ENCODE results near the gene ZBTB2.
A peak's percentile ranks its signal among the peaks of the same experiment; 100 is the strongest.

Gene ZBTB2, protein sequence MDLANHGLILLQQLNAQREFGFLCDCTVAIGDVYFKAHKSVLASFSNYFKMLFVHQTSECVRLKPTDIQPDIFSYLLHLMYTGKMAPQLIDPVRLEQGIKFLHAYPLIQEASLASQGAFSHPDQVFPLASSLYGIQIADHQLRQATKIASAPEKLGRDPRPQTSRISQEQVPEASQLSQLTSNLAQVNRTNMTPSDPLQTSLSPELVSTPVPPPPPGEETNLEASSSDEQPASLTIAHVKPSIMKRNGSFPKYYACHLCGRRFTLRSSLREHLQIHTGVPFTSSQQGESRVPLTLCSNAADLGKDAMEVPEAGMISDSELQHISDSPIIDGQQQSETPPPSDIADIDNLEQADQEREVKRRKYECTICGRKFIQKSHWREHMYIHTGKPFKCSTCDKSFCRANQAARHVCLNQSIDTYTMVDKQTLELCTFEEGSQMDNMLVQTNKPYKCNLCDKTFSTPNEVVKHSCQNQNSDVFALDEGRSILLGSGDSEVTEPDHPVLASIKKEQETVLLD

DNA sequence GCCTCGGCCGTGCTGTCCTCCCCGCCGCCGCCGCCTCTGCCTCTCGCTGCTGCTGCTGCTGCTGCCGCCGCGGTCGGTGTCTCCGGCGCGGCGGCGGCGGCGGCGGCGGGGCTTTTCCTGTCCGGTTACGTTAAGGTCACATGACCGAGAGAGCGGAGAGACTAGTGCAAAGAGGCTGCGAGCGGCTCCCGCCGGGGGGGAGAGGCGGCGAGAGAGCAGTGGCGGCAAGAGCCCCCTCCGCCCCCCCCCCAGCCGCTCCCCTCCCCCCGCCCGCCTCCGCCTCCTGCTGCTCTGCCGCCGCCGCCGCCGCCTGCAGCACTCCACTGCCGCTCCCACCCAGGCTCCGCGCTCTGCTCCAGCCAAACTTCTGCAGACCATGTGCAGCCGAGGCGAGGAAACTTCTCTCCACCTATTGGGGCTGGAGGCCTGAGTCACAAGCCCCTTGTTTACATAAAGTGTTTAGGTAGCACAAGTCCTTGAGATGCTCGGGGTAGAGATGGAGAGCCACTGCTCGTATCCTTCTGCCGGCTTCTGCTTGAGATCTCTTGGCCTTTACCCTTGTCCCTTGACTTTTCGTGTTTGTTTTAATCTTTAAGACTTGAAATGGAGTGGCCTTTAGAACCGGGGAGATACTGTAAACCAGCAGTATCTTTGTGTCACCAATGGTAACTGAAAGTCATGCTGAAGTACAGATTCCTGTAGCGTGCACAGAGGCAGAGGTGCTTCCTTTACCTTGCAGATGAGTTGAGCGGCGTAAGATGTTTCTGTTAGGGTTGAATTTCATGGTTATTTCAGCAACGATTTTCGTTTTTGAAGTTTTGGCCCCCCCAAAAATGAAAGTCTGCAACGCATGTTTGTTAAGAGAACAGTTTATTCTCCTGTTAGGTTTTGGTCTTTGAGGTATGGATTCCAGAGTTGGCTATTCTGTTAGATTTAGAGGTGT lies at the start of gene ZBTB2:
Gene ZBTB2, minus strand, starts transcription at position 89 of the 943 bp plus-strand sequence. CDS start 17,922 bp downstream, outside the sequence.
- DNase-seq (ENCODE audit: low spot score), result peak; percentile 67

DNA sequence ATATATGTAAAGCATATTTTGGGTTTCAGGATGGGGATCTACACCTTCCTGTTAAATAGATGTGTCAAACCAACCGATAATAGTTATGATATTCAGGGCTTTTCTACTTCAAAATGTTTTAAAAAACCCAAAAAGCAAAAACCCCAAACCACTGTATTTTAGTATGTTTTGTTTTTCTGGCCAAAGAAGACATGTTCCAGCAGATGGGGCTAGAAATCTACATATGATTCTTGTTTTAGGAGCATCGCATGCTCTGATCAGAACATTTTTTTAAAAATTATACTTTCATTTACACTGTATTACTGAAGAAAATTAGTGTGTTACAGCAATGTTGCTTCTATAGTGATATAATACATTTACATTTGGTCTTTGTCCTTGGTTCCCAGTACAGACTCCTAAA lies 49.6 kb upstream of the ZBTB2 start:
- DNase-seq (ENCODE audit: low spot score), result no peak

DNA sequence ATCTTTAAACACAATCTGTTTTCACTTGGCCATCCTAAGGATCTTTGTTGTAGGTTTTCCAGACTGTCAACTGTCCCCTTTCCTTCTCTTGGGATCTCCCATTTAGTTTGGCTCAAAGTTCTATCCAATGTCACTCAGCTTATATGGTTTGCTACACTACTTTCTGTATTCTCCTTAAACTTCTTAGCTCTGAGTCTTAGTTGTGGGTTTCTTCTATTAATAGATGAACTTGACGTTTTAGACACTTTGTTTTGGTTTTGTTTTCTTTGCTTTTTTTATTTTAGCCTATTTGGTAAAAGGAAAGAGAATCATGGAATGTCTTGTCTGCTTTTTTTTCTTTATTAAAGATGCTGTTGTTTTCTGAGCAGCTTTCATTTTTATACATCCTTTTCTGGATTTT lies 49.1 kb upstream of the ZBTB2 start:
- no peak for DNase-seq (ENCODE audit: low spot score)

DNA sequence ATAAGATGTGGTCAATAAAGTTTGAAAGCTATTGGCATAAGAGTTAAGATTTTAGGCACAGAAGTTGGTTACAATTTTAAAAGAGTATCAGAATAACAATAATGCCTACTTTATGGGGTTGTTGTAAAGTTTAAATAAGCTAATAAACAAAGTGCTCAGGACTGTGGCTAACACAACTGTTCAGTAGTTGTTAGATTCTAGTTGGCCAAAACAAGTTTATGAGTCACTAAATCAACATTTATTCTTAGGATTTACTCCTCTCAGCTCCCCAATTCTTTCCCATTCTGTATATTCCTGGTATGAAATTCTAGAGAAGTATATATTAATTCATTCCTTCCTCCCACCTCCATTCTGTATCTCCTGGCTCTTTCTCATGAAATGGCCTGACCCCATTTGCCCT lies 46.0 kb upstream of the ZBTB2 start:
- DNase-seq (ENCODE audit: low spot score), result peak; percentile 27

DNA sequence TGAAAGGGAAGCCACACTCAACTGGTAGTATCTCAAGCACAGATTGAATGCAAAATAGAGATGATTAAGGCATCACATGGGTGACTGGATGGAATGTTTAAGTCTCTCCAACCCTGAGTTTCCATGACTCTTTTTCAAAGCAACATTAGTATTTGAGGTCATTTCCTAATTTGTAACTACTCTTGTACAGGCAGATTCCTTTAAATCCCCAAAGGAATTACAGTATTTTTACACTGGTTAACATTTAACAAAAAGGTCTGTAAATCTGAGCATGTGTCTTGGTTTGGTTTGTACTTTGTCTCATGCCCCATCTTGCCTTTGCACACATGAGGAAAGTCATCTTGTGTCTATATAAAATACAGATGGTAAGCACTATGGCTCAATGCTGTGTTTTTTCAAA lies 45.4 kb upstream of the ZBTB2 start:
- DNase-seq (ENCODE audit: low spot score), result no peak

DNA sequence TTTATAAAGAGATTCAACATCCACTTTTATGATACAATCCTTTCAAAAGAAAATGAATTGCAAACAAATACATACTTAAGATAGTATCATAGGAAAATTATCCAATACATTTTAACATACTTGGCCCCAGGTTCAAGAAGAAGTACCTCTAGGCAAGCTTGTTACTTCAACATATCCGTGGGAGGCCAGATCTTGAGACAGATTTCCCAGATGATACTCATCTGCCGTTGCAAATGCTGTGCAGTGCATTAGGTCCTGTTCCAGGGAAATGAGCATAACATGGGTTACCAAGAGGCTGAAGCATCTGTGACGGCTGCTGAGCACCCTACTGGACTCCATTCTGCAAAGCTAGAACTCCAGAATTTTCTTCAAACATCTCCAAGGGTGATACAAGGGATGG lies 44.9 kb upstream of the ZBTB2 start:
- no peak for DNase-seq (ENCODE audit: low spot score)

DNA sequence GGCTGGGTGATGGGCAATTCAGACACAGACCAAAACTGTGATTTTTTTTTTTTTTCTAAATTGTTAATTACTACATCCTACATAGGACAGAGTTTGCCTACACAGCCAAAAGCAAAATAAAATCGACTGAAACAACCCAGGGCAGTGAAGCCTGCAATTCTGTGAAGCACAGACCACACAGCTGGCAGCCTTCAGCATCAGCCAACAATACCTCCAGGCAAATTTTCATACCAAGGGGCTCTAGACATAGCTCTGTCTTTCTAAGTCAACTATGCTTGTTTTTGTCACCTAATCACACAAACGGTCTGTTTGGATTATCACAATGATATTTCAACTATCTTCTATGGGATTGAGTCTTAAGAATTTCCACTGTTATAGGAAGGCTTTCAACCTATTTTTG lies 43.0 kb upstream of the ZBTB2 start:
- DNase-seq (ENCODE audit: low spot score), result no peak

DNA sequence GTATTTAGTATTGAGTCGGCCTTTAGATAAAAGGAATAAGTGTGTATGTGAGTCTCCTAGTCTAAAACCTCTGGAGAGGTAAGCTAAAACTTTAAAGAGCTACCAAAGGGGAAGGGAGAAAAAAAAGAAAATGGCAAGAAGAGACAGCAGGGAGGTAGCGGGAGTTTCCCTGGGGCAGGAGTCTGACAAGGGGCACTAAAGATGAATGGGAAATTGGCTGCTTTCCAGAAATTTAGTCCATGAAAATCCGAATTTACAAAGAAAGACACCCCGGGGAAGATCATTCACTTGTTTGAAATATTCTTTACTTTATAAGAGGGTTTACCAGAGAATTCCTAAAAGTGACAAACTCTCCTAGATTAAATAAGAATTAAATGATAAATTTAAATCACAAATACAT lies 41.3 kb upstream of the ZBTB2 start:
- no peak for DNase-seq (ENCODE audit: low spot score)

DNA sequence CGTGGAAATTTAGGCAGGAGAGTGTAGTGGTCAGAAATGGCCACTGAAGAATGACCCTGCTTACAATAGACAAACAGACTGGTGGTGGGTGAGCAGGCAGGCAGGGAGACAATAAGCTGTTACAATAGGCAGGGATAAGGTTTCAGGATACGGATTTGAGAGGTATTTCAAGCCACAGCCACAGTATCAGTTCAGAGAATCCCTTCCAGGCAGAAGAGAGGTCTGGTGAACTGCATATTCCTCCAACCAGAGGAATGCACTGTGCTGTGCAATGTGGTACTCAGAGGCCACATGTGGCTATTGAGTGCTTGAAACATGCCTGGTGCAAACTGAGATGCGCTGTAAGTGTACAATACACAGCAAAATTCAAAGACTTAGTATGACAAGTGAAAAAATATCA lies 40.0 kb upstream of the ZBTB2 start:
- DNase-seq (ENCODE audit: low spot score), result no peak

DNA sequence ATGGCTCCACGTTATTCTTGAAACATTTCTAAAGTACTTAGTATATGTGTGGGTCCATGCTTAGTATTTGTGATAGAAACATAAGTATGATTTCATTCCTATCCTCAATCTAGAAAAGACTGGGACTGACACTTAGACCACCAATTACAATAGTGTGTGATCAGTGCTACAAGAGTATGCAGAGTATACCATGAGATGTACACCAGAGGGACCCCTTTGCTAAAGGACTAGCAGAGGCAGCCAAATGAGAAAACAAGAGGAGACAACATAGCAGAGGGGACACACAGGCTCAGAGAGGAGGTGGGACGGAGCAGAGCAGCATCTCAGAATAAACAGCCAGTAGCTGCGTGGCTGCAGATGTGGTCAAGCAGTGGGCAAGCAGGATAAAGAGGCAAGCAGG lies 39.5 kb upstream of the ZBTB2 start:
- no peak for DNase-seq (ENCODE audit: low spot score)

DNA sequence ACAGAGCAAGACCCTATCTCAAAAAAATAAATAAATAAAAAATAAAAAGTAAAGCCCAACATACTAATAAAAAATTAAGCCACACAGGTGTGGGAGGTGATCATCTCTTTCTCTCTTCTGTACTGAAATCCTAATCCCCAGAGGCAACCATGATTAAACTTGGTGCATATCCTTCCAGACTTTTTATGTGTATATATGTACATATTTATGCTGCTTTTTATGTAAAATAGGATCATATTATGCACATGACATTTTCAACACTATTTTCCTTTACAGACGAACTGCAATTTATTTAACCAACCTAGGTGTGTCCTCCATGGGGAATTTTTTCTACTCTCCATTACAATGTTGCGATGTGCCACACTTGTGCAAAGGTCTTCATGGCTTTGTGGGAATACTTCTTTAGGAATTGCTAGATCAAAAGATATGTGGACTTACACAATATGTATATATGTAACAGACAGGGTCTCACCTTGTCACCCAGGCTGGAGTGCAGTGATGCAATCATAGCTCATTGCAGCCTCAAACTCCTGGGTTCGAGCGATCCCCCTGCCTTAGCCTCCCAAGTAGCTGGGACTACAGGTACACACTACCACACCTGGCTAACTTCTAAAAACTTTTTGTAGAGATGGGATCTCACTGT lies 36.9 kb upstream of the ZBTB2 start:
- no peak for DNase-seq (ENCODE audit: low spot score)

DNA sequence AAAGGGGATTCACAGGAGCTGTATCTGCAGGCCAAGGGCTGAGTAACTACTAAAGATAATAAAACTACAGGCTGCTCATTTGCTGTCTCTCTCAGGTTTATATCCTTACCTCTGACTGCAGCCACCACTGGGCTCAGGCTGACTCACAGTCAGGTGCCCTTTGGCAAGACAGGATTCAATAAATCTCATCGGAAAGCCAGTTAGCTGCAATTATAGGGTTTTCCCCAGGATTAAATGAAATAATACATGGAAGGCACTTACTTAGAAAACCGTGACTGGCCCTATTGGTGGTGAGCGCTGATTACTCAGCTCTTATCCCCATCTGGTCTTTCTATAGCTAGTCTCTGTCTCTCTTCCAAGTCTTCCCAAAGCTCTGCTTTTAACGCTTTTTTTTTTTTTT lies 34.2 kb upstream of the ZBTB2 start:
- no peak for DNase-seq (ENCODE audit: low spot score)

DNA sequence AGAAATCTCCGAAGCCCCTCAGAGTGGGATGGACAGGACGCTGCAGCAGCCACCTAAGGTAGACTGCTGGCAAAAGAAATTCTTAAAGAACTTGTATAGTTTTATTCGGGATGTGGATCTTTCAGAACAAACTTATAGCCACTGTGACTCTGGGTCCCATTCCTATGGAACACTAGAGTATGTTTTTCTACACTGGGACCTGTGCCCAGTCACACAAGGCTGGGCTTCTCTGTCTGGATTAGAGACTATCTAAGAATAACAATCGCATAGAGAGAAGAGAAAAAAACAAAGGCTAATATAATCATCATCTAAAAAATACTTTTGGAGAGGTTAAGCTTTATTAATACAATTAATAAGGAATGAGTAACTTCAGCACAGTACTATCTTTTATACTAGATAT lies 31.6 kb upstream of the ZBTB2 start:
- no peak for DNase-seq (ENCODE audit: low spot score)

DNA sequence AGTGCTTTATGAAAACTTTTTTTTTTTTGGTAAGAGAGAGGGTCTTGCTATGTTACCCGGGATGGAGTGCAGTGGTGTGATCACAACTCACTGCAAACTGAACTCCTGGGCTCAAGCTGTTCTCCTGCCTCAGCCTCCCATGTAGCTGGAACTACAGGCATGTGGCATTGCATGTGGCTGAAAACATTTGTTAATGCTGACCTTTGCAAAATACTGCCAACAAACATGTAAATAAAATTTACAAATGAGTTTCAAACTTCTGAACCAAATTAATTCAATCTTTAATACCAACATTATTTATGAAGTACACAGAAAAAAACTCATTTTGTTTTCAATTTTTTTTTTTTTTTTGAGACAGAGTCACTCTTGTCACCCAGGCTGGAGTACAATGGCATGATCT lies 26.1 kb upstream of the ZBTB2 start:
- no peak for DNase-seq (ENCODE audit: low spot score)

DNA sequence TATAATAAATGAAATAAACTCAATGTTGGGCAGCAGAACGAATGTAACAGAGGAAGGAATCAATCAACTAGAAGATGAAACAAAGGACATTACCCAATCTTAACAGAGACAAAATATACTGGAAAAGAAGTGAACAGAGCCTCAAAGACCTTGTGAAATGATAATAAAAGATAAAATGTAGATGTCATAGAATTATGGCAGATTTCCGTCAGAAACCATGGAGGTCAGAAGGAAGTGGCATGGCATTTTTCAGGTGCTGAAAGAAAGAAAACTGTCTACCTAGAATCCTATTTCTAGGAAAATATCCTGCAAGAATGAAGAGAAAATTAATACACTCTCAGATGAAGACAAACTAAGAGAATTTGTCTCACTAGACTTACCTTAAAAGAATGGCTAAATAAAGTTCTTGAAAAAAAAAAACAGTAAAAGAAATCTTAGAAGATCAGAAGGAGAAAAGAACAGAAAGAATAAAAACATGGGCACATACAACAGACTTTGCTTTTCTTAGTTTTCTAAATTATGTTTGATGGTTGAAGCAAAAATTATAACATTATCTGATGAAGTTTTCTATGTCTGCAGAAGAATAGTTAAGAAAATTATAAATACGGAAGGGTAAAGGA lies 23.4 kb upstream of the ZBTB2 start:
- DNase-seq (ENCODE audit: low spot score), result no peak

DNA sequence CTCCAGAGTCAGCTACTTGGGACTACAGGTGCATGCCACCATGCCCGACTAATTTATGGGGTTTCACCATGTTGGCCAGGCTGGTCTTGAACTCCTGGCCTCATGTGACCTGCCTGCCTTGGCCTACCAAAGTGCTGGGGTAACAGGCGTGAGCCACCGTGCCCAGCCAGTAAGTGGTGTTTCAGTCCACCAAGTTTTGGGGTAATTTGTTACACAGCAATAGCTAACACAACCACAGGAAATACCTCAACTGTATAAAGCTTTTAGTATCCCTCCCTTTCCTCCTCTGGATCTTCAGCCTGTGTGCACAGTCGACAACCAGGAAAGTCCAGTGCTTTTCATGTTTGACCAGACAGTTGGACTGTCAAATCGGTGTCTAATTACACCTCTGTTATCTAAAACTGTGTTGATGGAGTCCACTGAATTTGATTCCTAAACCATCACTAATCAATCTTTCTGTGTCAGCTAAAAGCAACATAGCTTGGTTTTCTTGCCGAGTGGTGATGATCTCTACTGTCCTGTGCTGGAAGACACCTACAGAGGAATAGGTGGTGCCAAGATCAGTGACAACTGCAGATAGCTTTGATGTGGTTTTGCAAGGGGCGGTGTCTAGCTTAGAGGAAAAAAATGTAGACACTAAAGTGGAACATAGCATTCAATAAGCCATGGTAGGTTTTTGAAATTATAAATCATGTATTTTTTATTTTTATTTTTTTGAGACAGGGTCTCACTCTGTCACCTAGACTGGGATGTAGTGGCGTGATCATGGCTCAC lies 22.2 kb upstream of the ZBTB2 start:
- no peak for DNase-seq (ENCODE audit: low spot score)

DNA sequence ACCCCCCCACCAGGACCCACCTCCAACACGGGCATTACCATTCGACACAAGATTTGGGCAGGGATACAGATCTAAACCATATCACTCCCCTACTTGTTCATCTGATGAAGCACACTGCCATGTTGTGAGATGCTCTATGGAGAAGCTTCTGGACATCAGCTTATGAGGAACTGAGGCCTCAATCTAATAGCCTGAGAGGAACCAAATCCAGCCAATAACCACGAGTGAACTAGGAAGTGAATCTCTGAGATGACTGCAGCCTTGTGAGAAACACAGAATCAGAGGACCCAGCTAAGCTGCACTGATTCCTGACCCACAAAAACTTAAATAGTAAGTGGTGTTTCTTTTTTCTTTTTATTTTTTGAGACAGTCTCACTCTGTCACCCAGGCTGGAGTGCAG lies 21.6 kb upstream of the ZBTB2 start:
- DNase-seq (ENCODE audit: low spot score), result no peak

DNA sequence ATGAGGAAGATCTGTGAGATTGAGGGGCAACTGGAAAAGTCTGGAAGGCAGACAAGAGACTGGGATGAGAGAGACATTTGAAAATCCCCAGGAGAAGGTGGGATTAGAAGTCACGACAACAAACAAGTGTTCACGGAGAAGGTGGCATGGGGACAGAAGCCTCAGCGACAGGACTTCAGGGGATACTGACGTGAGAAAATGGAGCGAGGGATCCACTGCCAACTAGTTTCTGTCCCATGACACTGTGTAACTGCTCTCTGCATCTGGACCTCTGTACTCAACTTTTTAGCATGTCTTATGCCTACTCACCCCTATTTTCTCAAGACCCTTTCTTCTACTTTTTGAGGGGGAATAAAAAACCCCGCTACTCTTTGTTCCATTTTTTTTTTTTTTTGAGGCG lies 18.3 kb upstream of the ZBTB2 start:
- DNase-seq (ENCODE audit: low spot score), result no peak

DNA sequence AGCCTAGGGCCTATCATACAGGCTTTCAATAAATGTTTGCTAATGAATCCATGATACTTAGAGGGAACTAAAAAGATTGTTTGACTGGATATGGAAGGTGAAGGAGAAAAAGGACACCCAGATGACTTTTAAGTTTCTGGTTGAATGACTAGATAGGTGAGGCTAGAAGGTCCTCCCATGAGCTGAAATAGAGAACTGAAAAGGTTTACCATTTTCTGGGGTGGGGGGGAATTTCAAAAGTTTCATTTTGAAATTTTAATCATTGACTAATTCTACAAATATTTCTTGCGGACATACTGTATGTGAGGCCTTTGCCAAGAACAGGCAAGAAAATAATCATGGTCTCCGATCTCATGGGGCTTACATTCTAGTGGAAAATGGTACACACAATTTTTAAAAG lies 17.9 kb upstream of the ZBTB2 start:
- DNase-seq (ENCODE audit: low spot score), result no peak

DNA sequence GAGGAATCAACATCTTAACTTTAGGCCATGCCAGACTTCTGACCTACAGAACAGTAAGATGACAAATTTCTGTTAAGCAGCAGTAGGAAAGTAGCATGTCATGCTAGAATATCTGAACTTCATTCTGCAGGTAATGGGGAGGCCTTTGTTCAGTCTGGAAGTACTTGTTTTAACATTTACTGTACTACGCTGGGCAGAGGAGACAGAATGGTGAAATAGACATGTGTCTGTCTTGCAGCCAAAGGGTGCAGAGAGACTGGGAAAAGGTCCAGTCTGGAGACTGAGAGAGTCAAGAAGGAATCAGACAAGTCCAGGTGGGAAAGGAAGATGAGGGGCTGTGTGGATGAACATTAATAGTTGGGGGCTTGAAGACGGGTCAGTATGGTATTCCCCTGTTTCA lies 17.5 kb upstream of the ZBTB2 start:
- DNase-seq (ENCODE audit: low spot score), result no peak

DNA sequence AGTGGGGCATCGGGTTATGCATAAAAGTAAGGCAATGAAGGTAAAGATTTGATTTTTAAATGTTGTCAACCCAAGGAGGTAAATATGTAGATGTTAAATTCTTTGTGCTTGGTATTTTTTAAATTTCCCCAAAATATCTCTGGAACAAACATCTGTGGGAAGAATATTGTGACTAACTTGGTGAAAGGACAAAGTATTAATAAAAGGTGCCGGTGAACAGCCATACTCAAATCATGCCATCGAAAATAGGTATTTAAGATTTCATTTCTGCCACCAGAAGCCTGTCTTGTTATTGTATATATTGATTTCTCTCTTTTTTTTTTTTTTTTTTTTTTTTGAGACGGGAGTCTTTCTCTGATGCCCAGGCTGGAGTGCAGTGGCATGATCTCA lies 12.6 kb upstream of the ZBTB2 start:
- DNase-seq (ENCODE audit: low spot score), result no peak
